NCI-H748 treated with DMSO at 0.1 percent for 48 hours (cell line): Measurements from ENCODE around the gene AFP.

Experiments
- DNase-seq: peaks from one replicate; lab custom pipeline; 2025; lab: John Stamatoyannopoulos, UW

AFP gene

GRCh38 chr4:73460913-73461522 lies 25.0 kb downstream of the AFP start:
- DNase-seq: no peak

GRCh38 chr4:73468170-73468569 lies 32.1 kb downstream of the AFP start:
- no peak for DNase-seq

GRCh38 chr4:73470728-73471127 lies 34.7 kb downstream of the AFP start:
- no peak for DNase-seq

- DNase-seq: no peak
Measured at GRCh38 chr4:73477176-73477575, 41.2 kb downstream of the AFP start.

- no peak for DNase-seq
Measured at GRCh38 chr4:73479323-73479722, 43.3 kb downstream of the AFP start.

GRCh38 chr4:73481358-73481757 lies 45.3 kb downstream of the AFP start, which contains the start of gene AFM:
TSS of gene AFM (plus strand) at chr4:73481745. CDS start at chr4:73481776, 31 bp downstream.
- no peak for DNase-seq

- DNase-seq: no peak
Measured at GRCh38 chr4:73485085-73485484, 49.1 kb downstream of the AFP start.

- no peak for DNase-seq
Measured at GRCh38 chr4:73485596-73485995, 49.6 kb downstream of the AFP start.

- DNase-seq: no peak
Measured at GRCh38 chr4:73486497-73486896, 50.5 kb downstream of the AFP start.

GRCh38 chr4:73487233-73487632 lies 51.2 kb downstream of the AFP start:
- no peak for DNase-seq

- DNase-seq: no peak
Measured at GRCh38 chr4:73499996-73500765, 64.2 kb downstream of the AFP start.

- no peak for DNase-seq
Measured at GRCh38 chr4:73501664-73502265, 65.7 kb downstream of the AFP start.

GRCh38 chr4:73505567-73505966 lies 69.5 kb downstream of the AFP start:
- no peak for DNase-seq
